Coronary artery (tissue), 2 donors: ENCODE data around the gene ADGRG1.

Source experiments
- DNase-seq: peaks from one replicate; pipeline ENCODE4 v3.0.0-alpha.2; 2017; ENCODE audit warnings: low spot score
- H3K27ac ChIP-seq, 2 donors: fragments of 200-600 bp; sonication (generic); one replicate each; pipeline ENCODE4 v1.5.1; 2016 to 2019
- H3K4me3 ChIP-seq: fragments of 200-600 bp; sonication (generic); 2 replicates; pipeline ENCODE4 v1.5.1; 2016; ENCODE audit warnings: mild to moderate bottlenecking, moderate library complexity
- CTCF ChIP-seq: fragments of 200-600 bp; sonication (generic); IDR thresholded peaks from one replicate; pipeline ENCODE4 v1.5.1; 2019; ENCODE audit warnings: antibody characterized with exemption

Gene ADGRG1

GRCh38 chr16:57676553-57677085 lies 48.2 kb downstream of the ADGRG1 start:
- no peak overlapping the region for H3K27ac ChIP-seq
- no peak overlapping the region for H3K4me3 ChIP-seq
- no peak for TF ChIP-seq CTCF
- no peak for DNase-seq

GRCh38 chr16:57677622-57678369 lies 49.4 kb downstream of the ADGRG1 start:
- no peak overlapping the region for H3K4me3 ChIP-seq
- no peak overlapping the region for H3K27ac ChIP-seq
- no peak for TF ChIP-seq CTCF
- no peak for DNase-seq

GRCh38 chr16:57679016-57679415 lies 50.6 kb downstream of the ADGRG1 start:
- no peak overlapping the region for H3K4me3 ChIP-seq
- no peak for TF ChIP-seq CTCF
- no peak for DNase-seq
- H3K27ac ChIP-seq, result no peak overlapping the region

- no peak for TF ChIP-seq CTCF
- DNase-seq, result no peak
- no peak overlapping the region for H3K27ac ChIP-seq
- no peak overlapping the region for H3K4me3 ChIP-seq
Measured at GRCh38 chr16:57679767-57680482, 51.5 kb downstream of the ADGRG1 start.

GRCh38 chr16:57680842-57681375 lies 52.5 kb downstream of the ADGRG1 start:
- no peak for TF ChIP-seq CTCF
- no peak overlapping the region for H3K27ac ChIP-seq
- no peak overlapping the region for H3K4me3 ChIP-seq
- DNase-seq, result no peak

- no peak overlapping the region for H3K27ac ChIP-seq
- no peak for TF ChIP-seq CTCF
- H3K4me3 ChIP-seq, result no peak overlapping the region
- no peak for DNase-seq
Measured at GRCh38 chr16:57681950-57682728, 53.7 kb downstream of the ADGRG1 start.
